GM19463 (cell line): ENCODE data around the gene ARHGAP26.

Experiments
- ATAC-seq: cut with Tn5 transposase; IDR thresholded peaks from one replicate; pipeline ENCODE4 v1.9.1; 2021; ENCODE audit warnings: mild to moderate bottlenecking, moderate library complexity; ENCODE audit not compliant: unreplicated experiment

ARHGAP26 gene

DNA sequence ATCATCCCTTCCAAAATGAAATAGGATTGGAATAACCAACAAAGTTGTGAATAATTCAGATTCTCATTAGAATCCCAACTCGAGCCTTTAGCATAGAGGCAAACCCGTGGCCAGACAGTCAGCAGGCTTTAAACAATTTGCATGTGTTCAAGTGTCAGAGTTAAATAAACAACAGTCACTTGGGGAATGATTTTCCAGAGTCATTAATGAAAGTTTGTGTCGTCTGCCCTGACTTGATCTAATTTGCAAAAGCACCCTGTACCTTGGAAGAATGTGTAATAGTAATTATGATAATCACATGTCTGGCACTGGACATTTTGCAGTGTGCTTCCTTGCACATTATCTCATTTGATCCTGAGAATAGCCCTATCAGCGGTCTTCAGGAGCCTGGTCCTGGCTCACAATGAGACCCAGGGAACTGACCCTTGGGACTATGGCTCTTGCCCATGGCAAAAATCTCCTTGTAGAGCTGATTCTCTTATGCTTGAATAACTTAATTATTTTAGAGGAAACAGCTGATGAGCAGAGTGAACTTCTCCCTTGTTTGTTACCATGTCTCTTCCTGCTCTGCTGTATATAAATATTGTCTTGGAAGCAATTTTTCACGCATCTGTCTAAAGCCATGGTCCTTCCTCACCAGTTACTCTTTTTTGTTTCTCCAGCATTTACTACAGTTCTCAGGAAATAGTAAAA is 360.6 kb downstream of the ARHGAP26 start:
- ATAC-seq: no peak

- no peak for ATAC-seq
Observed at GRCh38 chr5:143131972-143132371, 361.8 kb downstream of the ARHGAP26 start.

DNA sequence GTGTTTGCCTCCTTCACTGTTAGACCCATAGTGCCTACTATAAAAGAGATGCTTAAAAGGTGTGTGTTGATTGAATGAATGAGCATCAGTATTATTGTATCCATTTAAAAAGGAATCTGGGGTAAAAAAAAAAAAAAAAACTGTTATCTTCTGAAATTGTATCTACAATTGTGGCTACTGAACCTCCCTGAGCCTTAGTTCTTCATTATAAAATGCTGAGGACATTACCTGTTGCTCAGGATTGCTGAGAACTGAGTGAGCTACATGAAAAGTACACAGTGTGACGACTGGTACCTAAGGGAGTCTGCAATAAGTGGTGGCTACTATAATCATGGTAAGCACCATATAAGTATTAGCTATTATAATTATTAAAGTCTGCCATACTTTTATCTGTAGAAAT is 362.6 kb downstream of the ARHGAP26 start:
- ATAC-seq: no peak

DNA sequence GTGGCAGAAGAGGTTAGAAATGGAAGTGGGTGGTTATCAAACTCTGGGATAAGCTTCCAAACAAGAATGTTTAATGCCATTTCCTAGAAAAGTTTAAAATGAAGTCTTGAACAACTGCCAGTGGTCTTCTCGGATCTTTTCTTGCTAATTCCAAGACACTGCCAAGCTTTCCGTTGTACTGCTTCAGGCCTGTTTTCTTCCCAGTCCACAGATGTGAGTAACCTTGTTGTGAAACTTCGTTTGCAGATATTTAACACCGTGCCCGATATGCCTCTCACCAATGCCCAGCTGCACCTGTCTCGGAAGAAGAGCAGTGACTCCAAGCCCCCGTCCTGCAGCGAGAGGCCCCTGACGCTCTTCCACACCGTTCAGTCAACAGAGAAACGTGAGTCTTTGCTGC is 363.5 kb downstream of the ARHGAP26 start:
- no peak for ATAC-seq

DNA sequence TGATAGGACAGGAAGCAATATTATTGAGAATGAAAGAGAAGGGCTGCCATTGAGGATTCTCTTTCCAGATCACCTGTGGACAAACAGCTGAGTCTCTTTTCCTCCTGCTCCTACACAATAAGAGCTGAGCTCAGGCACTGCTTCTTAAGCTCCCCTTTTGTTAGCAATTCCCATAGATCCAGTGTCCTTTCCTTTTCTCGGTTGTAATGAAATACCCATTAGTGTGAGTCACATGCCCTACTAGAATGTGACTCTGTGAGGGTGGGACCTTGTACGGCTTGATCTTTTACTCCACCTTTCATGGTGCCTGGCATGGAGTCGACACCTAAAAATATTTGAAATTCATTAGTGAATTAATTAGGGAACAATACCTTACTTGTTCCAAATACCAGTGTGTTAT is 364.1 kb downstream of the ARHGAP26 start:
- no peak for ATAC-seq

GRCh38 chr5:143134900-143135299 is 364.7 kb downstream of the ARHGAP26 start:
- ATAC-seq: peak; percentile 92

DNA sequence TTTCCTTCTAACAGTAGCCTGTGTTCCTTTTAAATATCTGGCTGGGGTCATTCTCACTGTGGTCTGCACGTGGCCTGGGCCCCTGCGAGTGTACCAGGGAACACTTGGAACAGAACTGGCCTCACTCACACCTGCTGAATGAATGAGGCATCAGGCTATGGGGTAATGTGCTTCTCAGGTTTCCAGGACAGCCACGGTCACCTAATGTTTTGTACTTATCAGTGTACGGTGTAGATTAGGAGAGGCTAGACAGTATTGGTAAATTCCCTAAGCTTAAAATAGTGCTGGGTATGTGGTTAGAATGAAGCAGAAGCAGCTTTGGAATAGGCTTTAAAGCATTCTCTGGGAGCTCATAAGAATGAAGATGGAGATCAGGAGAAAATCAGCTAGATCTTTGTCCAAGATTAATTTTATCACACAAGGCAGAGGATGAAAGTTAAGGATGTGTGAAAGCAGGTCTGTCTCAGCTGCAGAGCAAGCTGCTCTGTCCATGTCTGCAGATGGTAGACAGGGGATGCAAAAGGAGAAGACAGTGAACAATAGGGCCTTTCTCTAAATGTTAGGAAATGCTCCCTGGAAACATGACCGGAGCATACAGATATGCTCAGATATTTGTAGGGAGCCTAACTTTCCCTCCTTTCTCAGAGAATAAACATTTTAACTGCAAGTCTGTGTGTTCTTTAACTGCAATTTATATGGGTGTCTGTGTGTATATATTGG is 365.8 kb downstream of the ARHGAP26 start:
- no peak for ATAC-seq

DNA sequence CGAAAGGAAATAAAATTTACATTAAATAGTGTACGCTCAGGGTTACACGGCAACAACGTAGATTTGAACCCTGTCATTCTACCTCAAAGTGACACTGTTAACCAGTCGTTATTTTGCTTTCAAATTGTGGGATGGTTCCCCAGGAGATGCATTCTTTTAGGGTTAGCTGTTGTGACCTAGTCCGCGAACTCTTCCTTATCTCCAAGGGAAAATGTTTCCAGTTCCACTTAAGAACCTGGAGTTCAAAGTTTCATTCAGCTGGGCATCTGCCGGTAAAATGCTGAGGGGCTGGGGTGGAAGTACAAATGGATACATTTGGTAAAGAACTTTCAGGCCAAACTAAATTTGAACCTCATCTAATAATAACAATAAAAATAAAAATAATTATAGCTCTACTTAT is 368.7 kb downstream of the ARHGAP26 start:
- no peak for ATAC-seq

DNA sequence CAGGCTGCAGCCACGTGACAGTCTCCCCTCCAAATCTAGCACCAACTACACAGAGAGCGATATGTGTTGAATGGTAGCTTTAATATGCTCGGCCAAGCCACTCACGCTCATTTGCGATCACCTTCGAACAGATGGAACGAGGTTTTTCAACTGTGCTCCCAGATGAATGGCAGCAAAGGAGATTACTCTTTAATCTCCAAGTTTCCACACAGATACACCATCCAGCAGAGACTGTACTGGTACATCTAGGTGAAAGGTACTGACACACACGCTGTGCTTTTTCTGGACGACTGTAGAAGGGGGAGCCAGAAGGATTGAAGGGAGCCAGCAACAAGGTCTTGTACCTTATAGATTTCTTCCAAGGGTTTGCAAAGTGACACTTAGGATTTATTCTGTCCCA is 369.4 kb downstream of the ARHGAP26 start:
- no peak for ATAC-seq

DNA sequence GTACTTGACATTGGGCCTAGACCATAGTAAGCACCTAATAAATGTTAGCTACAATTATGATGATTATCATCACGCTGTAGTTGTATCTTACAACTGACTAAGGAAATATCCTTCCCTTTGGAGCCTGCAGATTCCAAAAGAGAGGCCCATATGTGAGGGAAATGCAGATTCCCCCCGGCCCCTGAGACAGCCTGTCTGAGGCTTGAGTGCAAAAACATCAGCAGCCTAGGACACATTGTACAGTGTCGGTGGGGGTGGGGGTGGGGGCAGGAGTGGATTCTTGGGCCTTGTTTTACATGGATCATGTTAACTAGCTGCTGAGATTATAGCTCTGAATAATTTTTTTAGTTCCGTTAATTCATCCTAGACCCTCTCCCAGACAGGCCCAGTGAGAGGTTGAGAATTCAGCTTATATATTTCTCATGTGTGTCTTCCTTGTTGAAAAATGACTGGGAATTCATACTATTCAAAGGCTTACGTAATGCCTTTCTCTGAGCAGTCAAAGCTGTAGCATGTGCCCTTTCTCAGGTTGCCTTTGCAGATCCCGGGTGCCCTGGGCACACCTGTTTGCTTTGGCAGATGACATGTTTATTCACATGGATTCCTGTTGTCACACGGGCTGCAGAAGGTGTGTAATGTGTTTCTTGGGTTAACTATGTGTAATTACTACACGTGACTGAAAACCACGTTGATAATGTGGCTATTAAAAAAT is 370.5 kb downstream of the ARHGAP26 start:
- no peak for ATAC-seq

GRCh38 chr5:143141652-143142051 is 371.5 kb downstream of the ARHGAP26 start:
- no peak for ATAC-seq

- ATAC-seq: no peak
Observed at GRCh38 chr5:143142596-143143435, 372.6 kb downstream of the ARHGAP26 start.

- no peak for ATAC-seq
Observed at GRCh38 chr5:143143973-143144372, 373.8 kb downstream of the ARHGAP26 start.

GRCh38 chr5:143145243-143146160 is 375.3 kb downstream of the ARHGAP26 start:
- no peak for ATAC-seq

- no peak for ATAC-seq
Observed at GRCh38 chr5:143146161-143146560, 376.0 kb downstream of the ARHGAP26 start.

GRCh38 chr5:143147383-143147782 is 377.2 kb downstream of the ARHGAP26 start:
- ATAC-seq: no peak

- no peak for ATAC-seq
Observed at GRCh38 chr5:143147902-143148301, 377.7 kb downstream of the ARHGAP26 start.

- no peak for ATAC-seq
Observed at GRCh38 chr5:143148771-143149170, 378.6 kb downstream of the ARHGAP26 start.

DNA sequence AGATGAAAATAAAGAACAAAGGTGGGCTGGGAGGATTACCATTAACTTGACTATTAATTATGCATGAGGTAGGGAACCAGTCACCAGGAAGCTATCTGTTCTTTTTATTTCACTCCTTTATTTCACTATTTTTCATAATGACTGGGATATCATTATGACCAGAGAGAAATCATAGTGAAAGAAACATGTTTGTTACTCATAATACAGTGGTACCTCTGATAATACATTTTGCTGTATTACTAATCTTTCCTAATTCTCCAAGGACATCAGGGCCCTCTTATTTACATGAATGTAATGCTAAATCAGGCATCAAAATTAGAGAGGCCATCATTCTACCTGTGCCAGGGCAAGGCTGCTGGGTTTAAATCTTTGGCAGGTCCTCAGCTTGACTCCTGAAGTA is 379.6 kb downstream of the ARHGAP26 start:
- ATAC-seq: no peak
